Adipocyte (in vitro differentiated cells): ENCODE measurements around the gene MRPL14.

Experiments used
- DNase-seq: peaks from one replicate; pipeline ENCODE4 v3.0.0-alpha.2; 2015; ENCODE audit warnings: low read depth
- H3K27me3 ChIP-seq: replicated peaks from 2 replicates; pipeline ENCODE4 v1.7.0; 2013; ENCODE audit warnings: mild to moderate bottlenecking, low read length, moderate library complexity; ENCODE audit not compliant: control insufficient read depth, insufficient read depth
- H3K36me3 ChIP-seq: 2 replicates; pipeline ENCODE4 v1.7.0; 2013; ENCODE audit warnings: low read length, mild to moderate bottlenecking, moderate library complexity; ENCODE audit not compliant: control insufficient read depth, insufficient read depth, severe bottlenecking
- H3K4me1 ChIP-seq: 2 replicates; pipeline ENCODE4 v1.7.0; 2013; ENCODE audit warnings: mild to moderate bottlenecking, low read length, moderate library complexity; ENCODE audit not compliant: control insufficient read depth, insufficient read depth
- H3K4me3 ChIP-seq: 2 replicates; pipeline ENCODE4 v1.7.0; 2013; ENCODE audit warnings: mild to moderate bottlenecking, low read length, moderate library complexity
- H3K9ac ChIP-seq: 2 replicates; pipeline ENCODE4 v1.7.0; 2013; ENCODE audit warnings: mild to moderate bottlenecking, low read length, moderate library complexity
- H3K9me3 ChIP-seq: 2 replicates; pipeline ENCODE4 v1.7.0; 2013; ENCODE audit warnings: mild to moderate bottlenecking, low read length, moderate library complexity; ENCODE audit not compliant: control insufficient read depth

The MRPL14 gene

DNA sequence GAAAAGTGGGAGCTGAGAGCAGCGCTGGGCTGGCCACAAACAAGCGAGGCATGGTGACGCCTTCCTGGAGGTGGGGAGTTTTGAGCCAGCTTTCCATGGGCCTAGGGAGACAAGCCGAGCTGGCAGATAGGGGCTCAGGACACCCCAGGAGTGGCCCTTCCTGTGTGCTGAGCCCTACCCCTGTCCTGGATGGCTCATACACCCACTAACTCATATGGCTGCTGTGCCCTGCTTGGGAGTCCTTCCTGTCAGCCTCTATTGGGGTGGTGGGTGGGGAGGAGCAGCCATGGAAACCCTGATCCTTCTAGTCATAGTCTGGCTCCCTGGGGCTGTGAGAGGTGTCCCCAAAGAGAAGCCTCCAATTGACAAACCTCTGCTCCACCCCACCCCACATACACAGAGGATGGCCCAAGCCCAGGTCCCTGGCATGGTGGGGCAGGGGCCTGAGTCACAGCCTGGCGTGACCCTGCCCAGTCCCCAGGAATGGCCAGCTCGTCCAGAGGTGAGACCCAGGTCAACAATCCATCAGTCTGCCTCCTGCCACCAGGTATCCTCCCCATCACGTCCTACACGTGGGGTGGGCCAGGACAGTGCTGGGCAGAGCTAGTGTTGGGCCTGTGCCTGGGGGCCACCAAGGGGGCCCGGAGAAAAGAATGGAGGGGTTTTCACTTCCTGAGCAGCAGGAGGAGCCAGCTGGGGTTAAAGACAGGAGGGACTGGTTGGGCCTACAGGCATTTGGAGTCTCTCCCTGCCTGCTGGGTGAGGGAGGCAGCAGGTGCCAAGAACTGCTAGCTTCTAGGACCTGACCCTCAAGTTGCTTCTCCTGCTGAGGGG is 52.2 kb downstream of the MRPL14 start:
- H3K4me1 ChIP-seq, result peaks cover 30% of the 10 kb centered on the region
- DNase-seq, result no peak

DNA sequence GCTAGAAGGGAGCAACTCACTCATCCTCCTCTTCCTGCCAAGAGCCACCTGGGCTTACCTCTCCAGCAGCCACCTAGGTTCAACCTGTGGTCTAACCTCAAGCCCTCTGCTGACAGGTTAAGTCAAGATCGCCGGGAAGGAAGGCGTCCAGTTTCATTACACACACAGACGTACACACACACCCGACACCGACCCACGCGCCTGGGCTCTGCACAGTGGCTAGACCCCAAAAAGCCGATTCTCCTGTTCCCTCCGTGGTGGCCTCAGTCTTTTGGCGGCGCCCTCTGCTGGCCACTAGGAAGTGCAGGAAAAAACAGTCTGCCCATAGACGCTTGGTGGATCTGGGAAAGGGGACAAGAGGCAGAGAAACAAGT is 52.8 kb downstream of the MRPL14 start:
- Histone ChIP-seq H3K36me3 (no peaks in the 10 kb centered on the region), H3K27me3 (no peaks in the 10 kb centered on the region), H3K4me1 (peaks cover 30% of the 10 kb centered on the region), H3K4me3 (no peak overlapping the region), H3K9me3 (no peaks in the 10 kb centered on the region), H3K9ac (no peak overlapping the region)
- DNase-seq, result peak; percentile 94

More for the DNA sequence above, 52.2 kb downstream of the MRPL14 start:
- Histone ChIP-seq H3K9ac (no peak overlapping the region), H3K27me3 (no peaks in the 10 kb centered on the region), H3K36me3 (no peaks in the 10 kb centered on the region), H3K4me3 (no peak overlapping the region), H3K9me3 (no peaks in the 10 kb centered on the region)

- no peaks in the 10 kb centered on the region for H3K9me3 ChIP-seq
- no peak for DNase-seq
- H3K27me3 ChIP-seq, result no peaks in the 10 kb centered on the region
- peak overlapping the region; percentile 65 for H3K9ac ChIP-seq
- no peaks in the 10 kb centered on the region for H3K36me3 ChIP-seq
- peak overlapping the region; percentile 74 for H3K4me3 ChIP-seq
- H3K4me1 ChIP-seq, result peaks cover 30% of the 10 kb centered on the region
These were observed 53.4 kb downstream of the MRPL14 start for GRCh38 chr6:44073612-44074438.

DNA sequence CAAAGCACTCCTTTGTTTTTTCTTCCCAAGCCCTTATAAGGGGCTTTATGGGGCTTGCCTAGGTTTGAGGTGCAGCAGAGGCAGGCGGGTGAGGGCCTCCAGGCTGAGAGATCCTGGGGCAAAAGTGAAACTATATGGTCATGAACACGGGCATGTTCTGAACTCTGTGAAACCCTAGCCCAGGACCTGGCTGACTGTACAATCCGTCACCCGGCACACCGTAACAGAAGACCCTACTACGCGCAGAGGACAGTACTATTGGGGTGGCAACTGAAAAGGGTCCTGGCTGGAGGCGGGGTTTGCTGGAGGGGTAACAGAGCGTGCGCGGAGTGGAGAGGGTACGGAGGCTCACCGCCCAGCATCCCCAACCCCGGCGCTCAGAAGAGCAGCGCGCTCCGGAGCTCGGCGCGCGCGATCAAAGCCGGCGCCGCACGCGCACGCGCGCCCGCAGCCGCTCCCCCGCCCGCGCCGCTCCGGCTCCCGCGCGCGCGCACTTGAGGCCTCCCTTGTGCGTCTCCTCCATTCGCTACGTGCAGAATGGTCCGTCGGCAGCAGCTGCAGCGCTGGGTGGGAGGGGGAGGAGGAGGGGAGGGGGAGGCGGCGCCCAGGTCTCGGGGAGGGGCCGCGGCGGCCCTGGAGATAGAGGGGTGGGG is 54.2 kb downstream of the MRPL14 start:
- Histone ChIP-seq H3K9ac (peak overlapping the region; percentile 79), H3K4me3 (peak overlapping the region; percentile 81), H3K9me3 (no peaks in the 10 kb centered on the region), H3K36me3 (no peaks in the 10 kb centered on the region), H3K4me1 (peaks cover 30% of the 10 kb centered on the region), H3K27me3 (no peaks in the 10 kb centered on the region)
- DNase-seq, result peak; percentile 97

- Histone ChIP-seq H3K9me3 (no peaks in the 10 kb centered on the region), H3K27me3 (no peaks in the 10 kb centered on the region), H3K9ac (peak overlapping the region; percentile 79), H3K36me3 (no peaks in the 10 kb centered on the region), H3K4me3 (peak overlapping the region; percentile 81), H3K4me1 (peaks cover 30% of the 10 kb centered on the region)
- no peak for DNase-seq
These were observed 54.7 kb downstream of the MRPL14 start for GRCh38 chr6:44072452-44072958.

DNA sequence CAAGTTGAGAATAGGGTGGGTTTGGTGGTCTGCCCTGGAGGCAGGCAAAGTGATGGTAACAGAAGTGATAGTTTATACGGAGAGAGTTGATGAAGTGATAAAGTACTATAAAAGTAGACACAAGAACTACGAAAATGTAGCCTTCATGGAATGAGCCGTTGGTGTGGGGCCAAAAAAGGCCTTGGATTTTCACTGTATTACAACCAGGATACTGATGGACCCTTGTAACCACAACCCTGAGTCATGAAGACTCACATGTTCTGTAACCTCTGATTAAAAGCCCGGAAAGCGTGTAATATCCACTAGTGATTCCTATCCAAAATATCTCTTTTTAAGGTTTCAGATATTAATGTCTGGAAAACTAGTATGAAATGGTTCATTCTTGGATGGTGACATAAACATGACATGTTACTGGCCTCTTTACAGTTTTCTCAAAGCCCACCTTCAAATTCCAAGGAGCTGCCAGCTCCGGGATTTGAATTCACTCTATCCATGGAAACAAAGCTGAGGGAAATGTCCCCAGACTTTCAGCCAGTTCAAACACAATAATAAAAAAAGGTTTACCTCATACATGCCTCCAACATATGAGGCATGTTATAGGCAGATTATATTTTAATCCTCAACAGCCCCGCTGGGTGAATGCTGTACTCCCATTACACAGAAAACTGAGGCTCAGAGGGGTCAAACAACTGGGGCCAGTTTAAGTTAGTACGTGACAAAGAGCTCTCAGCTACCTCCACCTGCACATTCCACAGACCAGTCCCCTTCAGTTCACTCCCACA is 55.4 kb downstream of the MRPL14 start:
- DNase-seq, result peak; percentile 86
- peak overlapping the region; percentile 4 for H3K9ac ChIP-seq
- H3K4me1 ChIP-seq, result peaks cover 30% of the 10 kb centered on the region
- no peak overlapping the region for H3K4me3 ChIP-seq
- H3K27me3 ChIP-seq, result no peaks in the 10 kb centered on the region
- no peaks in the 10 kb centered on the region for H3K9me3 ChIP-seq
- H3K36me3 ChIP-seq, result no peaks in the 10 kb centered on the region

- no peaks in the 10 kb centered on the region for H3K36me3 ChIP-seq
- peaks cover 42% of the 10 kb centered on the region for H3K4me1 ChIP-seq
- no peak for DNase-seq
- H3K27me3 ChIP-seq, result no peaks in the 10 kb centered on the region
- no peak overlapping the region for H3K4me3 ChIP-seq
- no peaks in the 10 kb centered on the region for H3K9me3 ChIP-seq
- no peak overlapping the region for H3K9ac ChIP-seq
These were observed 58.5 kb downstream of the MRPL14 start for GRCh38 chr6:44068607-44069296.

GRCh38 chr6:44067173-44068139 is 59.8 kb downstream of the MRPL14 start:
- no peak for DNase-seq
- no peaks in the 10 kb centered on the region for H3K36me3 ChIP-seq
- H3K9me3 ChIP-seq, result no peaks in the 10 kb centered on the region
- H3K4me1 ChIP-seq, result peaks cover 33% of the 10 kb centered on the region
- H3K4me3 ChIP-seq, result no peak overlapping the region
- no peak overlapping the region for H3K9ac ChIP-seq
- H3K27me3 ChIP-seq, result no peaks in the 10 kb centered on the region

- no peaks in the 10 kb centered on the region for H3K9me3 ChIP-seq
- H3K4me1 ChIP-seq, result peaks cover 29% of the 10 kb centered on the region
- no peak for DNase-seq
- no peaks in the 10 kb centered on the region for H3K27me3 ChIP-seq
- H3K9ac ChIP-seq, result no peak overlapping the region
- no peak overlapping the region for H3K4me3 ChIP-seq
- H3K36me3 ChIP-seq, result no peaks in the 10 kb centered on the region
These were observed 60.7 kb downstream of the MRPL14 start for GRCh38 chr6:44066394-44067172.
